ENCODE results near the gene F10.

- TF ChIP-seq CTCF (IDR thresholded peaks at IDR 0.05; ENCODE audit: extremely low read depth in 1 of 2, insufficient read depth in 1 of 2, low read depth in 1 of 2, low read length in 2 of 2) (no peak), POLR2AphosphoS5 (IDR thresholded peaks at IDR 0.05; ENCODE audit: insufficient read depth, low read depth, low read length) (no peak), MYC (IDR thresholded peaks at IDR 0.05; ENCODE audit: low read depth, low read length) (no peak), POLR2A (IDR thresholded peaks at IDR 0.05; ENCODE audit: low read depth, low read length) (no peak)
Measured at GRCh38 chr13:113152984-113153809, 30.6 kb downstream of the F10 start.

Data from endothelial cell of umbilical vein (primary cell).